Measurements from ENCODE around the gene DIPK1B. TPM values are rescaled to one million over a fixed set of nuclear protein-coding genes. Genes with fewer than 3 reads are reported as not detected.
A peak's percentile ranks its signal among the peaks of the same experiment; 100 is the strongest.

The DIPK1B gene
- total RNA-seq, 4 donors from 2014 or later = 3.2 to 26.3 (median 21.0) TPM

DNA sequence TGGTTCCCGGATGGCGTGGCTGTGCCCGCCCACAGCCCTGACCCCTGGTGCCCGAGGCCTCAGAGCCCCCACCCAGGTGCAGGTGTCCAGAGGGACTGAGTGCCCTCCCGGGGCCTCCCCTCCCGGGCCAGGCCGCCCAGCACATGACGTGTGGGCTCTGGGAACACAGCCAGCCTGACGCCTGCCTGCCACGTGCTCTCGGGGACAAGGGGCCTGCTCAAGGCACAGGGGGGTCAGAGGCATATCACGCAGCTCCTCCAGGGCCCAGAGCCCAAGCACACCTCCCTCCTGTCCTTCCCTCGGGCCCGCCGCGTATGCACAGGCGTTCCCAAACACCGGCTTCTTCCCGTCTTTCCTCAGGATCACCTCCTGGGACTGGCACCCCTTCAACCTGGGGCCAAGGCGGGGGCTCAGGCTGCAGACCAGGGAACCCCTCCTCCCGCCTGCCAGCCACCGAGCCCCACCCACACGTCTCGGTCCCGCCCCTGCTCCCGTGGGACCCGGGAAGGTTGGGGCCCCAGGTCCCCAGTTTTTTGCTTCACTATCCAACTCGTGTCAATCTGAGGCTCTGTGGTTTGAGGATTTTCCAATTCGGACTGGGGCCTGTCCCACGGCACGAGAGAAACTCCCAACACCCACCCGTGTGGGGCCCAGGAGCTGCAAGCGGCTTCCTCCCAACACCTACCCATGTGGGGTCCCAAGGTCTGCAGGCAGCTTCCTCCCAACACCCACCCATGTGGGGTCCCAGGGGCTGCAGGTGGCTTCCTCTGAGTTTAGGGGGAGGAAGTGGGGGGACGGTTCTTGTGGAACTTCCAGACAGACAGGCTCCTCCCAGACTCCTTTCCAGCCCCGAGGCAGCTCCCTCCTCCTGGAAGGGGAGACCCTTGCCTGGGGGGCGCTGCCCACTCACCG is 28.9 kb downstream of the DIPK1B start:
- intact Hi-C loops (cut with DNase I; ENCODE audit: low total_unique reads) = no loop called here
- Histone ChIP-seq H3K27ac (peak overlapping the region; percentile 20 to 63), H3K27me3 (peaks cover 0 to 18% of the 10 kb centered on the region in 2 donors), H3K36me3 (no peaks in the 10 kb centered on the region), H3K4me1 (peaks cover 0 to 7% of the 10 kb centered on the region in 2 donors), H3K9me3 (no peaks in the 10 kb centered on the region), H3K4me3 (no peak overlapping the region)
- TF ChIP-seq, protein P1, sequence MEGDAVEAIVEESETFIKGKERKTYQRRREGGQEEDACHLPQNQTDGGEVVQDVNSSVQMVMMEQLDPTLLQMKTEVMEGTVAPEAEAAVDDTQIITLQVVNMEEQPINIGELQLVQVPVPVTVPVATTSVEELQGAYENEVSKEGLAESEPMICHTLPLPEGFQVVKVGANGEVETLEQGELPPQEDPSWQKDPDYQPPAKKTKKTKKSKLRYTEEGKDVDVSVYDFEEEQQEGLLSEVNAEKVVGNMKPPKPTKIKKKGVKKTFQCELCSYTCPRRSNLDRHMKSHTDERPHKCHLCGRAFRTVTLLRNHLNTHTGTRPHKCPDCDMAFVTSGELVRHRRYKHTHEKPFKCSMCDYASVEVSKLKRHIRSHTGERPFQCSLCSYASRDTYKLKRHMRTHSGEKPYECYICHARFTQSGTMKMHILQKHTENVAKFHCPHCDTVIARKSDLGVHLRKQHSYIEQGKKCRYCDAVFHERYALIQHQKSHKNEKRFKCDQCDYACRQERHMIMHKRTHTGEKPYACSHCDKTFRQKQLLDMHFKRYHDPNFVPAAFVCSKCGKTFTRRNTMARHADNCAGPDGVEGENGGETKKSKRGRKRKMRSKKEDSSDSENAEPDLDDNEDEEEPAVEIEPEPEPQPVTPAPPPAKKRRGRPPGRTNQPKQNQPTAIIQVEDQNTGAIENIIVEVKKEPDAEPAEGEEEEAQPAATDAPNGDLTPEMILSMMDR (IDR thresholded peaks at IDR 0.05) = no peak
- no peak for DNase-seq

DNA sequence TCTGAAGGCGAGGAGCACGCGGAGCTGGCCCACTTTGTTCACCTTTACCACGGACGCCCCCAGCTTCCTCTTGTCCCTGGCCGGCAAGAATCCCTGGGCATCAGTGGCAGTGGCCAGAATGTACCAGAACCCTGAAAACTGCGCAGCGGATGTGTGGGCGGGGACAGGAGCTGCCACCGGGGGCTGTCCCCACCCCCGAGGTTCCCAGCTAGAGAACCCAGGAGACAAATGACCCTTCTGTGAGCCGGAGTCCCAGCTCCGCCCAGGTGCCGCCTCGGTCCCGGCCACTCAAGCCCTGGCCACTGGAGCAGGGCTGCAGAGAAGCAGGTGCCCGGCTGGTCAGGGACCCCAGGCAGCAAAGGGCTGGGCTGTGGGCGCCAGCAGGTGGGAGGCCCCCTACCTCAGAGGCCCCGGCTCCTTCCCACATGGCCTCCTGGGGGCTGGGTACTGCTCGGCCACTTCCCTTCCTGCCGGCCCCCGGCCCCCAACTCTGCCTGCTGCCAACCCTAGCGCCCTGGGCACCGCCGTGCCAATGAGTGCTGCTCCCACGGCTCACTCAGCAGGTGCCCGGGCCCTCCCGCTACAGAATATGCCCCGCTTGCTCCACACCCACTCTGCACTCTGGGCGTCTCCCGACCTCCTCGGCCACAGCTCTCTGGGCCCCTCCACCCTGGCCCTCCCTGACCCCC is 29.7 kb downstream of the DIPK1B start:
- intact Hi-C loops (cut with DNase I; ENCODE audit: low total_unique reads) = no loop called here
- Histone ChIP-seq H3K4me1 (peaks cover 0 to 7% of the 10 kb centered on the region in 2 donors), H3K4me3 (no peak overlapping the region), H3K9me3 (no peaks in the 10 kb centered on the region), H3K27ac (peak overlapping the region; percentile 20 to 63), H3K27me3 (peaks cover 0 to 18% of the 10 kb centered on the region in 2 donors), H3K36me3 (no peaks in the 10 kb centered on the region)
- DNase-seq = peak in 1 of 2 donors; percentile 46
- TF ChIP-seq, protein P1 (IDR thresholded peaks at IDR 0.05) = no peak
- peak in 1 of 2 donors; percentile 38 for TF ChIP-seq POLR2A (IDR thresholded peaks at IDR 0.05)

DNA sequence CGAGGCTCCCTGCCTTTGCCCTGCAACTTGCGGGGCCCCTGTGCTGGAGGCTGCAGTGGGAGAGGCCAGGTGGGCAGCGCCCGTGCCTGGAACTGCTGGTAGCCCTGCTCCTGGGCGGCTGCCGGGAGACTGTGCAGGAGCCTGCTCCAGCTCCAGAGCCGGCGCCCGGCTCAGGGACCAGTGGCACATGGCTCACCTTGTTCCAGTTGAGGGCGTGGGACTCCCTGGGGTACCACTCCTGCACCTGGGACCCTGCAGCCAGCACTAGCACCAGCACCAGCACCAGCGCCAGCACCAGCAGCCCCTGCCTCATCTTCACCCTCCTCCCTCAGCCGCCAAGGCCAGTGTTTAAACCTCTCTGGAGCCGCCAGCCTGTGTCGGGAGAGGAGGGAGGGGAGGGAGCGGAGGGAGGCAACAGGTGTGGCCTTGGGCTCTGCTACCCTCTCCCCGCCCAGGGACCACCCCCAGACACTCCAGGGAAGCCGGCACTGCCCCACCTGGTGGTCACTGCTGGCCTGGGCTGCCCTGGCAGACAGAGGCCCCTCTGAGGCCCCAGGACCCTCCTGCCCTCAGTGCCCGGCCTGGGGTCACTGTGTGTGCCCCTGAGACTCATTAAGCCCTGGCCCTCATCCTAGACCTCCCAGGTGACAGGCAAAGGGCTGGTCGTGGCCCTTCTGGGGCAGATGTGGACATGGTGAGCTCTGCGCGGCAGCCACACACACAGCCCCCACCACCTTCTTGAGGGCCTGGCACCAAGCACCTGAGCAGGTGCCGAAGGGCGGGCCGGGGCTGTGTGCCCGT is 30.4 kb downstream of the DIPK1B start, which contains the start of gene LCN10:
Gene LCN10, minus strand, starts transcription at position 350 of the 801 bp plus-strand sequence. Its CDS starts 37 bp downstream, at position 313.
- Histone ChIP-seq H3K27me3 (peaks cover 0 to 18% of the 10 kb centered on the region in 2 donors), H3K4me1 (peaks cover 0 to 7% of the 10 kb centered on the region in 2 donors), H3K4me3 (no peak within 1 kb of the TSS), H3K36me3 (no peaks in the 10 kb centered on the region), H3K9me3 (no peaks in the 10 kb centered on the region), H3K27ac (peak within 1 kb of the TSS in 1 of 2 donors; percentile 63)
- intact Hi-C loops (cut with DNase I; ENCODE audit: low total_unique reads) = no loop called here
- TF ChIP-seq, protein P1 (IDR thresholded peaks at IDR 0.05) = peak in 1 of 4 experiments; percentile 28
- TF ChIP-seq POLR2A (IDR thresholded peaks at IDR 0.05) = no peak
- no peak for DNase-seq

DNA sequence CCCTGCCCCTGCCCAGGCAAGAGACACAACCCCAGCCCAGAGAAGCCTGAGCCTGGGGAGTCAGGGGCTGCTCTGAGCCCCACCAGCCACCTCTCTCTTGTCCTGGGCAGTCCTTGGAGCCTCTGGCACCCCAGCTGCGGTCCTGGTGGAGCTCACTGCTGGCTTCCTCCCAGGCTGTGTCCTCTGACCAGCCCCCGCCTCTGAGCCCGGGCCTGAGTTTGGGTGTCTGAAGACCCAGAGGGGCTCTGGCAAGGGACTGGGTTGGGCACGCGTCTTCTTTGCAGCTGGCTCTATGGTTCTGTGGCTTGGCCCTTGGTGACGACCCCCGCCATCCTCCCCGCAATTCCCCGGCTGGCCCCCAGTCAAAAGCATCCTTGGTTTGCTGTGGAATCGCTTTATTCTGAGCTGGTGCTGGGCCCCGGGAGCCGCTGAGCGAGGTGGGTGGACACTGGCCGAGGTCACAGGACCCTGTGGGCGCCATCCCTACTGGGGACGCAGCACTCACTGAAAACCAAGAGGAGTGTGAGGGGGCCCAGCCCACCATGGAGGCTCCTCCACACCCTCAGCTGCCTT is 31.4 kb downstream of the DIPK1B start:
- no peaks in the 10 kb centered on the region for H3K36me3 ChIP-seq
- H3K27ac ChIP-seq = no peak overlapping the region
- peaks cover 0 to 18% of the 10 kb centered on the region in 2 donors for H3K27me3 ChIP-seq
- peaks cover 0 to 7% of the 10 kb centered on the region in 2 donors for H3K4me1 ChIP-seq
- intact Hi-C loops (cut with DNase I; ENCODE audit: low total_unique reads) = no loop called here
- DNase-seq = no peak
- TF ChIP-seq POLR2A (IDR thresholded peaks at IDR 0.05) = no peak
- H3K4me3 ChIP-seq = no peak overlapping the region
- H3K9me3 ChIP-seq = no peaks in the 10 kb centered on the region

DNA sequence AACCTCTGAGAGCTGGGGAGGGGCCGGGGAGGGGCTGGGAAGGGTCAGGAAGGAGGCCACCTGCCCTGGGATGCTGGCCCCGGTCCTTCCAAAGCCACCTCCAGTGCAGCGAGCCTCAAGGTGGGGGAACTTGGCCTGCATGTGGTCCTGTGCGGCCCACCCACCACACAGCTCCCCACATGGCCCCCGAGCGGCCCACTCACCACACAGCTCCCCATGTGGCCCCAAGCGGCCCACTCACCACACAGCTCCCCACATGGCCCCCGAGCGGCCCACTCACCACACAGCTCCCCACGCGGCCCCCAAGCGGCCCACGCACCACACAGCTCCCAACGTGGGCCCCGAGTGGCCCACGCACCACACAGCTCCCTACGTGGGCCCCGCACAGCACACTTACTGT is 32.4 kb downstream of the DIPK1B start:
- Histone ChIP-seq H3K36me3 (no peaks in the 10 kb centered on the region), H3K27ac (peak overlapping the region in 1 of 2 donors; percentile 64), H3K4me3 (peak overlapping the region in 1 of 2 donors; percentile 9), H3K9me3 (no peaks in the 10 kb centered on the region), H3K27me3 (peaks cover 0 to 18% of the 10 kb centered on the region in 2 donors), H3K4me1 (peaks cover 0 to 7% of the 10 kb centered on the region in 2 donors)
- DNase-seq = no peak
- TF ChIP-seq POLR2A (IDR thresholded peaks at IDR 0.05) = no peak
- TF ChIP-seq, protein P1 (IDR thresholded peaks at IDR 0.05) = no peak
- intact Hi-C loops (cut with DNase I; ENCODE audit: low total_unique reads) = no loop called here
